K562 (cell line): ENCODE measurements around the gene MAN1A1. TPM values are rescaled to one million over a fixed set of nuclear protein-coding genes. Genes with fewer than 3 reads are reported as not detected.

Experiments used
- ARID1B ChIP-seq: fragments of 450-650 bp; IDR thresholded peaks from 2 replicates; pipeline ENCODE4 v1.6.1; 2016; ENCODE audit warnings: antibody characterized with exemption, mild to moderate bottlenecking, inconsistent platforms
- DACH1 ChIP-seq: fragments of 450-650 bp; IDR thresholded peaks from 2 replicates; pipeline ENCODE4 v1.6.1; 2018; ENCODE audit not compliant: partially characterized antibody
- EWSR1 ChIP-seq: fragments of 450-650 bp; IDR thresholded peaks from 2 replicates; pipeline ENCODE4 v1.6.1; 2018; ENCODE audit warnings: borderline replicate concordance, mild to moderate bottlenecking, low read depth, moderate library complexity; ENCODE audit not compliant: partially characterized antibody
- GABPA ChIP-seq: fragments of 200-800 bp; sonication (Bioruptor generic); conservative IDR thresholded peaks from 2 replicates; pipeline ENCODE4 v1.6.1; 2016; ENCODE audit warnings: low read depth, missing genetic modification characterization, missing compliant biosample characterization
- GATA2 ChIP-seq: sonication (generic); formaldehyde crosslinking; IDR thresholded peaks from 2 replicates; pipeline ENCODE4 v1.4.0; 2020; ENCODE audit warnings: mild to moderate bottlenecking, missing genetic modification reagents
- RNF2 ChIP-seq: sonication (generic); IDR thresholded peaks from 2 replicates; pipeline ENCODE4 v1.6.1; 2016
- SOX6 ChIP-seq: fragments of 450-650 bp; IDR thresholded peaks from 2 replicates; pipeline ENCODE4 v1.6.1; 2014; ENCODE audit warnings: mild to moderate bottlenecking
- SUPT5H ChIP-seq: fragments of 450-650 bp; IDR thresholded peaks from 2 replicates; pipeline ENCODE4 v1.6.1; 2016
- ZFX ChIP-seq: sonication (generic); formaldehyde crosslinking; IDR thresholded peaks from 2 replicates; pipeline ENCODE4 v1.8.0; 2022; ENCODE audit warnings: mild to moderate bottlenecking, missing genetic modification reagents, moderate library complexity
- polyA plus RNA-seq, 8 experiments: library from polyadenylated mRNA; depleted of rRNA in 4 of 8; stranded (reverse) in 5 of 8; unstranded in 3 of 8; fragments of >200 nt; fragmentation: Nextera tagmentation in 2 of 8; fragmentation: Illumina TruSeq in 1 of 8; extraction: Ambion mirVana in 2 of 8; extraction: Trizol in 1 of 8; gene quantifications; 2 replicates each; pipeline versions ENCODE4 v1.2.1 to v1.2.3, GENCODE V29; 2011 to 2014; ENCODE audit warnings: inconsistent platforms in 1 of 8, missing spikeins in 1 of 8
- total RNA-seq, 7 experiments: library from RNA; depleted of rRNA in 6 of 7; stranded (reverse); fragments of >200 nt in 6 of 7; fragmentation: Illumina TruSeq in 2 of 7; extraction: Trizol in 2 of 7; gene quantifications; 2 replicates each; pipeline versions ENCODE4 v1.2.1 to v1.2.3, GENCODE V29; 2011 to 2021; ENCODE audit warnings: low replicate concordance in 1 of 7
- TF ChIP-seq, protein P1 (sequence below): fragments of 450-650 bp; IDR thresholded peaks from 2 replicates; pipeline ENCODE4 v1.6.1; 2016; ENCODE audit warnings: antibody characterized with exemption
- TF ChIP-seq, protein P2 (sequence below): fragments of 250-450 bp; sonication (Bioruptor Pico); IDR thresholded peaks from 2 replicates; pipeline ENCODE4 v1.5.1; 2021; ENCODE audit warnings: mild to moderate bottlenecking
- TF ChIP-seq, protein P3 (sequence below): IDR thresholded peaks from 2 replicates; pipeline ENCODE4 v1.6.1; 2016; ENCODE audit warnings: missing genetic modification characterization, missing compliant biosample characterization
- TF ChIP-seq, protein P4 (sequence below), 2 experiments: IDR thresholded peaks in 1 of 2; conservative IDR thresholded peaks in 1 of 2; 2 replicates each; pipeline ENCODE4 v1.6.1; 2016; ENCODE audit warnings: low read depth in 2 of 2, mild to moderate bottlenecking in 1 of 2, missing compliant biosample characterization in 1 of 2, missing genetic modification characterization in 1 of 2, moderate library complexity in 1 of 2
- TF ChIP-seq, protein P5 (sequence below): fragments of 150-350 bp; IDR thresholded peaks from 2 replicates; pipeline ENCODE4 v1.6.1; 2014; ENCODE audit warnings: low read depth, mild to moderate bottlenecking, low read length, borderline replicate concordance

Gene MAN1A1
- total and polyA plus RNA-seq, 9 of the 15 experiments (the other 6 are each of a cell fraction or from before 2014, with no cell fraction given), result 24.5 to 78.4 (median 59.7) TPM

DNA sequence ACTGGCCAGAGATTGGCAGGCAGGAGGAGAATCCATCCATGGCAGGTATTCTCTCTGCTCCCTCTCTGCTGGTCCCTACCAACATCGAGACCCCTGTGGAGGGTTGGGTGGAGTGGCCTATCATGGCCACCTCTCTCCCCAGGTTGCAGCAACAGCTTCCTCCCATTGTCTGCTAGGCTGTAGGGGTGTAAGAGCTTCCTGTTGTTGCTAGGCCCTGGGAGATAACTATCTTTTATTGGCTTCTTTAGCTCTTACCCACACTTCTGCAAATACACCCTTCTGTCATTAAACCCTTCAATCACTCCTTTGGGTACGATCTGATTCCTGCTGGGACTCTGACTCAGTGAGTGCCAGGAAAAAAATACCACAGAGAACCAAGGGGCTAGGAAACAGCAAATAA, 204.4 kb downstream of the MAN1A1 start (continued):
- TF ChIP-seq RNF2 (no peak), GATA2 (CRISPR knock-in tag) (0 out of 2 replicates have a peak, but pooled peaks have one; percentile 9), GABPA (tag) (peak; percentile 28; the same call in 1 of the 2 replicates), DACH1 (no peak), ZFX (CRISPR knock-in tag) (0 out of 2 replicates have a peak, but pooled peaks have one; percentile 26), SOX6 (peak; percentile 70), ARID1B (peak; percentile 33; the same call in 1 of the 2 replicates), SUPT5H (no peak), EWSR1 (no peak)
- TF ChIP-seq, protein P1, sequence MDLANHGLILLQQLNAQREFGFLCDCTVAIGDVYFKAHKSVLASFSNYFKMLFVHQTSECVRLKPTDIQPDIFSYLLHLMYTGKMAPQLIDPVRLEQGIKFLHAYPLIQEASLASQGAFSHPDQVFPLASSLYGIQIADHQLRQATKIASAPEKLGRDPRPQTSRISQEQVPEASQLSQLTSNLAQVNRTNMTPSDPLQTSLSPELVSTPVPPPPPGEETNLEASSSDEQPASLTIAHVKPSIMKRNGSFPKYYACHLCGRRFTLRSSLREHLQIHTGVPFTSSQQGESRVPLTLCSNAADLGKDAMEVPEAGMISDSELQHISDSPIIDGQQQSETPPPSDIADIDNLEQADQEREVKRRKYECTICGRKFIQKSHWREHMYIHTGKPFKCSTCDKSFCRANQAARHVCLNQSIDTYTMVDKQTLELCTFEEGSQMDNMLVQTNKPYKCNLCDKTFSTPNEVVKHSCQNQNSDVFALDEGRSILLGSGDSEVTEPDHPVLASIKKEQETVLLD, result no peak
- TF ChIP-seq, protein P2, sequence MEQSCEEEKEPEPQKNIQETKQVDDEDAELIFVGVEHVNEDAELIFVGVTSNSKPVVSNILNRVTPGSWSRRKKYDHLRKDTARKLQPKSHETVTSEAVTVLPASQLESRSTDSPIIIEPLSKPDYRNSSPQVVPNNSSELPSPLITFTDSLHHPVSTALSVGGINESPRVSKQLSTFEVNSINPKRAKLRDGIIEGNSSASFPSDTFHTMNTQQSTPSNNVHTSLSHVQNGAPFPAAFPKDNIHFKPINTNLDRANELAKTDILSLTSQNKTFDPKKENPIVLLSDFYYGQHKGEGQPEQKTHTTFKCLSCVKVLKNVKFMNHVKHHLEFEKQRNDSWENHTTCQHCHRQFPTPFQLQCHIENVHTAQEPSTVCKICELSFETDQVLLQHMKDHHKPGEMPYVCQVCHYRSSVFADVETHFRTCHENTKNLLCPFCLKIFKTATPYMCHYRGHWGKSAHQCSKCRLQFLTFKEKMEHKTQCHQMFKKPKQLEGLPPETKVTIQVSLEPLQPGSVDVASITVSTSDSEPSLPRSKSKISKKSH (CRISPR knock-in tag), result no peak
- TF ChIP-seq, protein P3, sequence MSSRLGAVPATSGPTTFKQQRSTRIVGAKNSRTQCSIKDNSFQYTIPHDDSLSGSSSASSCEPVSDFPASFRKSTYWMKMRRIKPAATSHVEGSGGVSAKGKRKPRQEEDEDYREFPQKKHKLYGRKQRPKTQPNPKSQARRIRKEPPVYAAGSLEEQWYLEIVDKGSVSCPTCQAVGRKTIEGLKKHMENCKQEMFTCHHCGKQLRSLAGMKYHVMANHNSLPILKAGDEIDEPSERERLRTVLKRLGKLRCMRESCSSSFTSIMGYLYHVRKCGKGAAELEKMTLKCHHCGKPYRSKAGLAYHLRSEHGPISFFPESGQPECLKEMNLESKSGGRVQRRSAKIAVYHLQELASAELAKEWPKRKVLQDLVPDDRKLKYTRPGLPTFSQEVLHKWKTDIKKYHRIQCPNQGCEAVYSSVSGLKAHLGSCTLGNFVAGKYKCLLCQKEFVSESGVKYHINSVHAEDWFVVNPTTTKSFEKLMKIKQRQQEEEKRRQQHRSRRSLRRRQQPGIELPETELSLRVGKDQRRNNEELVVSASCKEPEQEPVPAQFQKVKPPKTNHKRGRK (tag), result no peak
- TF ChIP-seq, protein P4, sequence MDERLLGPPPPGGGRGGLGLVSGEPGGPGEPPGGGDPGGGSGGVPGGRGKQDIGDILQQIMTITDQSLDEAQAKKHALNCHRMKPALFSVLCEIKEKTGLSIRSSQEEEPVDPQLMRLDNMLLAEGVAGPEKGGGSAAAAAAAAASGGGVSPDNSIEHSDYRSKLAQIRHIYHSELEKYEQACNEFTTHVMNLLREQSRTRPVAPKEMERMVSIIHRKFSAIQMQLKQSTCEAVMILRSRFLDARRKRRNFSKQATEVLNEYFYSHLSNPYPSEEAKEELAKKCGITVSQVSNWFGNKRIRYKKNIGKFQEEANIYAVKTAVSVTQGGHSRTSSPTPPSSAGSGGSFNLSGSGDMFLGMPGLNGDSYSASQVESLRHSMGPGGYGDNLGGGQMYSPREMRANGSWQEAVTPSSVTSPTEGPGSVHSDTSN (CRISPR knock-in tag; IDR thresholded peaks at IDR 0.05; ENCODE audit: low read depth), result no peak
- TF ChIP-seq, protein P4 (tag; conservative IDR thresholded peaks at IDR 0.05; ENCODE audit: low read depth), result peak; percentile 80
- TF ChIP-seq, protein P5, sequence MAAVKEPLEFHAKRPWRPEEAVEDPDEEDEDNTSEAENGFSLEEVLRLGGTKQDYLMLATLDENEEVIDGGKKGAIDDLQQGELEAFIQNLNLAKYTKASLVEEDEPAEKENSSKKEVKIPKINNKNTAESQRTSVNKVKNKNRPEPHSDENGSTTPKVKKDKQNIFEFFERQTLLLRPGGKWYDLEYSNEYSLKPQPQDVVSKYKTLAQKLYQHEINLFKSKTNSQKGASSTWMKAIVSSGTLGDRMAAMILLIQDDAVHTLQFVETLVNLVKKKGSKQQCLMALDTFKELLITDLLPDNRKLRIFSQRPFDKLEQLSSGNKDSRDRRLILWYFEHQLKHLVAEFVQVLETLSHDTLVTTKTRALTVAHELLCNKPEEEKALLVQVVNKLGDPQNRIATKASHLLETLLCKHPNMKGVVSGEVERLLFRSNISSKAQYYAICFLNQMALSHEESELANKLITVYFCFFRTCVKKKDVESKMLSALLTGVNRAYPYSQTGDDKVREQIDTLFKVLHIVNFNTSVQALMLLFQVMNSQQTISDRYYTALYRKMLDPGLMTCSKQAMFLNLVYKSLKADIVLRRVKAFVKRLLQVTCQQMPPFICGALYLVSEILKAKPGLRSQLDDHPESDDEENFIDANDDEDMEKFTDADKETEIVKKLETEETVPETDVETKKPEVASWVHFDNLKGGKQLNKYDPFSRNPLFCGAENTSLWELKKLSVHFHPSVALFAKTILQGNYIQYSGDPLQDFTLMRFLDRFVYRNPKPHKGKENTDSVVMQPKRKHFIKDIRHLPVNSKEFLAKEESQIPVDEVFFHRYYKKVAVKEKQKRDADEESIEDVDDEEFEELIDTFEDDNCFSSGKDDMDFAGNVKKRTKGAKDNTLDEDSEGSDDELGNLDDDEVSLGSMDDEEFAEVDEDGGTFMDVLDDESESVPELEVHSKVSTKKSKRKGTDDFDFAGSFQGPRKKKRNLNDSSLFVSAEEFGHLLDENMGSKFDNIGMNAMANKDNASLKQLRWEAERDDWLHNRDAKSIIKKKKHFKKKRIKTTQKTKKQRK, result no peak
